T-helper 9 cell (primary cell): ENCODE data around the gene FBXW2.
A peak's percentile ranks its signal among the peaks of the same experiment; 100 is the strongest.
"Not testable (repeated sequence)": the region's sequence is repeated elsewhere in the genome, so short reads cannot be mapped to it uniquely, and the experiment has no call there.

Experiments
- DNase-seq: peaks from one replicate; pipeline ENCODE4 v3.0.0-alpha.2; 2020

The FBXW2 gene

DNA sequence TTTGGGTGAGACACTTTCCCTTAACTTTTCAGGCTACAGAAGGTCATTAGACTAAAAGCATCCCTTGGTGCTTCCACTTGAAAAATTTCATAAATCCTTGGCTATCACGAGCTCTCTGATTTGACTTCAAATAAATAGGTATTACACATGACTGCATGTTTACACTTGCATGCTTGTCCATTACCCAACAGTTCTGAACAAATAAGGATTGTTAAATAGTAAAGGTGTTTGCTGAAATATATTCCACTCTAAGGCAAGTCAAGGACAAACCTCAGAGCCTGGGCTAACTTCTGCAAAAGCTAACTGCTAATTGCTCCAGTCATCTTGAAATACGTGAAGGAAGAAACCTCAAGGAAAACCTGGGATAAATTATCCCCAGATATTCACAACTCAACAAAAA lies 14.5 kb downstream of the FBXW2 start:
- no peak for DNase-seq

DNA sequence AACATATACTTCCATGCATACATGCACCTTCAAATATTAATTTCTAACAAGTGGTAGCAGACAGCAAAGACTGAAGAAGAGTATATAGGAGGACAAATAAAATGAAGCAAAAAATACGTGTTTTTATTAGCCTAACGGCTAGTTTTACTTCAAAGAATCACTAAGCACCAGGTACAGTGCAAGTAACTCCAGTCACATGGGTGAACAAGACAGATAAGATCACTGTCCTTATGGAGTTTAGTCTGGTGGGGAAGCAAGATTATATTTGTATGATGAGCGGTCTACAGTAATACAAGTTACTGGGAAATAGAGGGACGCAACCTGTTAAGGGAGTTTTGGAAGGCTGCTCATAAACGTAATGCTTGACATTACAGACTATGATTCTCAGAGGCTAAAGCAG lies 16.0 kb downstream of the FBXW2 start:
- no peak for DNase-seq

DNA sequence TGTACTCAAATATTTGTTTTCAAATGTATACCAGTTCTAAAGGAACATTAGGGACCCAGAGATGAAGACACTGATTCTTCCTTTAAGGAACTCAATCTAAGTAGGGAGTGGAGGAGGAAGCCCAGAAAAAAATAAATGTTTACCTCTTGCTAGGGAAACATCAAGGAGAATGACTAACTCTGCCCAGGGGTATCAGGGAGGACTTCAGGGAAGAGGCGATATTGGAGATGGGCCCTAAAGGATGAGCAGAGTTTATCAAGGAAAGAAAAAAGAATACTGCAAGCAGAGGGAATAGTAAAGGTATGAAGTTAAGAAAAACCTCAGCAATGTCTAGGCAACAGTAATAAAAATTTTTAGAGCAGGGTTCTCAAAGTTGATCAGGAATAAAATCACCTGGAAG lies 16.4 kb downstream of the FBXW2 start:
- DNase-seq, result no peak

DNA sequence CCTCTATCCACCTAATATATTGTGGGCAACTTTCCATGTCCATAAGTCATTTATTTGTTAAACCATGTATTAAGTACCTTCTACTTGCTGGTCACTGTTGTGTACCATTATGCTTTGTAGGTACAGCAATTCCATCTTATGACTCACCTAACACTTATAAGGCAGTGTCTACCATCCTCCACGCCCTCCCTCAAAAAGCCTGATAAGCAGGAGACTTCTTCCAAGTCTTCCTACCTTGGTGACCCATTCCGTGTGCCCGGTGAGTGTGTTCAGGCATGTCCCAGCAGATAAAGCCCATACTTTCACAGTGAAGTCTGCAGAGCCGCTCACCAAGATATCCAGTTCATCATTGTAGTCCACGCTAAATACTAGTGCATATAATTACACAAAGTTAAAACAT lies 17.4 kb downstream of the FBXW2 start:
- no peak for DNase-seq

DNA sequence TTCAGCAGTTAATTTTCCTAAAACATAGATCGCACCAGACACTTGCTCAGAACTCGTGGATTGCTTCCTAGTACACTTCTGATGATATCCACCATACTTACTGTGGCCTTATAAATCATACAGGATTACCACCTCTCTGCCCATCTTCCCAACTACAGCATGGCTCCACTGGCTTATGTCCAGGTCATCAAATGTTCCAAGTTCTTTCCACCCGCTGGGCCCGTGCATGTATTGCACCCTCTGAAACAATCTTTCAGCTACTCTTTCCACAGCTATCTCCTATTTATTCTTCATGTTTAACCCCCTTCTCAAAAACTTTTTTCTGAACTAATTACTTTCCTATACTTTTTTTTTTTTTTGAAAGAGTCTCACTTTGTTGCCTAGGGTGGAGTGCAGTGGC lies 18.5 kb downstream of the FBXW2 start:
- no peak for DNase-seq

DNA sequence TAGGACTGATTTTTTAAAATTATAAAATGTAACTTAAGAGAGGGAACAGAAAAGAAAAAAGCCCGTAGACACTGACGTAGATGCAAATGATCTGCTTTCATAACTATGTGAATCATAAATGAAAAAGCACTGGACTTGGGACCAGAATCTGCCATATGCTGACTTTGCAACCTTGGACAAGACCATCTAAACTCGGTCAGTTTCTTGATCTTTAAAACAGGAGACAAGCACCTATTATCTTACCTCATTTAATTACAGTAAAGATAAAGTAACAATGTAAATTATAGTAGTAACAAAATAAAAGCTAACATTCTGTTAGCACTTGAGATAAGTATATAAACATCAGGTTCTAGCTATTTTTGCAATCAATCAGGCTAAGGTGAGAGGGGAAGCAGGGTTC lies 20.0 kb downstream of the FBXW2 start:
- no peak for DNase-seq

DNA sequence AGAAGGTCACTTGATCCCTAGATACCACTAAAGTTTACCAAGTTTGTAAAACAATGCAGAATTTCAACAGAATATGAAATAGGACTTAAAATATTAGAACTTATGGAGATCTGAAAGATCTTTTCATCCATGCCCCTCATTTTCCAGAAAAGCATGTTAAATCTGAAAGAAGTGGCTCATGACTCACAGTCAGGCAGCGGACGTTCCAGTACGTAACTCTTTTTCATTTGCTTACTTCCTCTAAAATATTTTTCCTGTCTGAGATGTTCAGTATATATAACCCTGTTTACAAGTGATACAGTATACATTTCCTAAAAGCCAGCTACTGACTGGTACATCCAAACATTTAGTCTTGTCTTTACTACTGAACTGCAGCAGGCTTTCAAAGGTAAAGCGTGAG lies 22.3 kb downstream of the FBXW2 start:
- no peak for DNase-seq

DNA sequence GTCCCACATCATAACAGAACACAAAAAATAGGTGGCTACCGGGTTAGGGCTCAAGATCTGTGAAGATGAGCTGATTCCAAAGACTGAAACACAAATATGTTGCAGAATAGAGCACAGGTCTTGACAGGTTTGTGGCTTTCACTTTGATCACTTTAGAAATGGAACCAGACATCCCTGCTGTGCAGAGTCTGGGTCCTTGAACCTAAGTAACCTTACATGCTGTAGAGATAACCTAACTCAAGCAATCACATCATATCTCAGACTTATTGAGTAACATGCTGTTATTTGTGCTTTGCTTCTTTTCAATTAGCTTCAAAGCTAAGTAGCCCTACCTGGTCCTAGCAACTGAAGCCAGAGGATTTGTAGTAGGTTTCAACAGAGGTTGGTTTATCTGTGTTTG lies 24.3 kb downstream of the FBXW2 start:
- no peak for DNase-seq

DNA sequence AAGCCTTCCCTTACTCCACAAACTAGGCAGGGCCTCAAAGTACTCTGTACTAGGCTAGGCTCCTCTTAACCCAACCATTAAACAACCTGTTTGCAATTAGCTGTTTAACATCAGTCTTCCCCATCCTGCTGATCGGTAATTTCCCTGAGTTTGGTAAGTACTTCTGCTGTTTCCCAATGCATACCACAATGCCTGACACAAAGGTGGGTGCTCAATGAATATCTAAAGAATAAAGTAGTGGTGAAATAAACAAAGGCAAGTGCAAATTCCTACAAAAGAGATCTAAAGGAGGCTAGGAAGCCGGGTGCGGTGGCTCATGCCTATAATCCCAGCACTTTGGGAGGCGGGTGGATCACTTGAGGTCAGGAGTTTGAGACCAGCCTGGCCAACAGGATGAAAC lies 25.0 kb downstream of the FBXW2 start:
- no peak for DNase-seq

DNA sequence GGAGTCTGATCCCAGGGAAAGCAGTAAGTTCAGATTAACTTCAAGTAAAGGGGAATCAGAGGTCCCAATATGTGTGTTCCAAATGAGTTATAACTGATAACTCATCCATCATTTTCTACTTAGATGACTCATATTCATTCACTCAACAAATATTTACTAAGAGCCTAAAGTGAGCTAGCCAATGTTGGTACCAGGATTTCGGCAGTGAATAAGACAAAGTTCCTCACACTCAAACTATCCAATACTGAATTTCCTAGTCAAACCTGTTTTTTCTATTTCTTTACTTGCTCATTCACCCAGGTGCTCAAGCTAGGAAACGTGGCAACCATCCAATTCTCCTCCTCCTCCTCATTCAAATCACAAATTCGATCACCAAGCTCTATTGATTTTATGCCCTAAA lies 25.8 kb downstream of the FBXW2 start:
- DNase-seq, result no peak

DNA sequence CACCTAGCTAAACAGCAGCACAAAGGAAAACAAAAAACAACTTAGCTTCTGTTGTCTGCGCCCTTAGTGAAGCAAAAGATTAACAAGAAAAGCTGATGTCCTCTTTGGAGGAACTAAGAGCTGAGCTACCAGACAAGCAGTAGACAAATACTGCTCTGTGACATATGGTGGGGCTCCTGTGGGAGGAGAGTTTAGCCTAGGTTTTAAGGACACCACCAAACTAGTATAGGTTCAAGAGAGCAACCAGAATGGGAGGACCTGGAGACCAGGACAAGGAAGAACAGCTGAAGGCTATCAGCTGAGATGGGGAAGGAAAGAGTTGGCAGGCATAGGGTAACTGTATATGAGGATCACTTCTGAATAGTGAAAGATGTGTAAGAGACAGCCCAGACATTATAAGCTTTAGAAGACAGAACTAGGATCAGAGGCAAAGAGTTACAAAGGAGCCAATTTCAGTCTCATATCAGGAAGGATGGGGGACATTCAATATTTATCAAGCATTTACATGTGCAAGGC lies 27.2 kb downstream of the FBXW2 start:
- no peak for DNase-seq

DNA sequence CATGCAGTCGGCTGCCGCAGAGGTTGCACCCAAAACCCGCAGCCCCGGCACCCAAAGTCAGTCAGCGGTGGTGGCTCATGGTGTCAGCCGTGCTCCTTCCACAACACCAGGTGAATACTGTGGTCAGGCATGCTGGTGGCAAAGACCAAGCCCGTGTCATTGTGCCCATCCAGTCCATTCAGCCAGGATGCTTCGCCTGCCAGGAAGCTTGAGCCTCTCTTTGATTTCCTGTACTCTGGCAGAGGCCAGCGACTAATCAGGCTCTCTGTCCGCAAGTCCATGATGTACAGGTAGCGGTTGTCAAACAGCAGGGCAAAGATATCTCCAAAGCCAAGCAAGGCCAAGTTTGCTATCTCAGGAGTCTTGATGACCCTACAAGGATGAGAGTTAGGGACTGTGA lies 28.7 kb downstream of the FBXW2 start:
- no peak for DNase-seq

DNA sequence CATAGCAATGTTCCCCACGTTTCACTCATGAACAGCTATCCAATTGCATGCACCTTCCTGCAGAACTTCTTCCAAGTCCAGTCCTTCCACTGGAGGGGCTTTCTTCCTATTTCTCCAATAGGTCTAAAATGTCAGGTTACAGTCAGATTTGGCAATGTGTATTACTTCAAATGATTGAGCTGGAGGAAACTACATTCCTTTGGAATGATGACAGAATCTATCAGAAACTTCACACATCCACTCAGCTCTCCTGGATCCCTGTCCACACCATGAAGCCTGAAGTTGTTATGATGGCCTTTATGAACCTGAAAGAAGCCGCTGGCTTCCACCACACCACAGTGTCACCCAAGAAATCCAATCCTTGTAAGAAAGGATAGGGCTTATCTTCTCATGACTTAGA lies 32.2 kb downstream of the FBXW2 start:
- DNase-seq, result no peak

DNA sequence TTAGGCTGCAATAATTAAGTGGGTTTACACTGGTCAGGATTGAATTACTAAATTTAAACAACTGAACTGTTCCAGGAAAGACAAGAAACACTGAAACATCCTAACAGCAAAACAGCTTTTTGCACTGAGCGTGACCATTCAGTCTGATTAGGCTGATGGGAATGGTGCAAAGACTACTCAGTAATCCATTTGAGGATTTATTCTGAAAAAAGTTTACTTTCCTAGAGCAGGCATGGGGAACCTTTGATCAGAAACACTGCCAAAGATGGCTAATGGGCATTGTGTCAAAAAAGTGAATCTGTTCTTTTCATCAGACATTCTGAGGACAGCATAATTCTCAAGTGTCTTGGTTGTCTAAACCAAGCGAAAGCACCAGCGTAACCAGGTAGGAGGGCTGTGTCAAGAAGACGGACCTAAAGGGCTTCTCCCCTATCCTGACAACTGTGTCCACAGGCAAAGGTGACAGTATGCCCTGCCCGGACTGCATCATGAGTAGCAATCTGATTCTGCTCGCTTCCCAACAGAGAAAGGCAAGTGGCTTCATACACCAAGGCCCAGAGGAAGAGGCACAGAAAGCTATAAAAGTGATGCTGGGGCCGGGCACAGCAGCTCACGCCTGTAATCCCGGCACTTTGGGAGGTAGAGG lies 33.3 kb downstream of the FBXW2 start:
- no peak for DNase-seq

DNA sequence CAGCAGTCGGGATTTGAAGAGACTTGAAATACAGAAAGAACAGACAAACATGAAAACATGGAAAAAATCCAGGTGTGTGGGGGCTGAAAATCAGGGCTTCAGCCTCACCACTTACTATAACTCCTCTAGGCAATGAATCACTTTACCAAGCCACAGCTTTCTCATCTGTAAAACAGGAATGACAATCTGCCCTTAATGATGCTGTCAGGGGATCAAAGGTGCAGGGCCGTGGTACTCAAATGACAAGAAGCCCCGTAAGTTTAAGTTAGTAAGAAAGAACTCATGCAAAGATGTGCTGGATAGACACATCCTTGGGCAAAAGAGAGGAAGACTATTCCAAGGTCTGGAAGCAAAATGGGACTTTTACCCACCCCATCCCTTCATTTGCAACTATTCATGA lies 34.7 kb downstream of the FBXW2 start:
- no peak for DNase-seq

DNA sequence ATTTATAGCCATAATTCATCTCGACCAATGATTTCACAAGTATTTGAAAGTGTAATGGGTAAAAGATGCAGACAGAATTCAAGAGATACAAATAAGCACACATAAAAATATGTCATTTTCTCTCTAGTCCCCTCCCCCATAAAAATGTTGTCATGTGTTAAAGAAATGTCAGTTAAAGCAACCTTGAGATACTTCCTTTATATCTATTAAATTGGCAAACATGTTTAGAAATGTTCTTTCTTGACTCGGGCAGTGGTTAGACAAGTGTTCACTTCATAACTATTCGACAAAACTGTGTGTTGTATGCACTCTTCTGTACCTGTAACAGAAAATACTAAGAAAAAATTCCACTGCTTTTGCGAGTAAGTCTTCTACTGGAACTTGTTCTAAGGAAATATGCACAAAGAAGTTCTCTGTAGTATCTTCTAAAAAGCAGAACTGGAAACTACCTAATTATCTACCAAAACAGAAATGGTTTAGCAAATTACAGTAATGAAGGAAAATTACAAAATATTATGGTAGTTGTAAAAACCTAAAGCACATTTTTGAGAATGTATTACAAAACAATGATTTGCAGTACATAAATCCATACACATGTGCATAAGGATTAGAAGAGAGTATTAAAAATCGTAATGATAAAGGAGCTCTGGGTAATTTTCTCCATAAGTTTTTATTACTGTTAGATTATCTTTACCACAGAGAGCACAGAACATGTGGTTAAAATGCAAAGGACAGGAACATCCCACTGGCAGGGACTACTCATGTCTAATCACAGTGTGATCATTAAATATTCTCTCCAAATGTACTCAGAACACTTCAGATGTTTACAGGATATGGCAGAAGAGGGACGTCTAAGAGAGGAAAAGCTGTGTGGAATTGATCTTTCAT lies 35.9 kb downstream of the FBXW2 start:
- DNase-seq, result no peak

DNA sequence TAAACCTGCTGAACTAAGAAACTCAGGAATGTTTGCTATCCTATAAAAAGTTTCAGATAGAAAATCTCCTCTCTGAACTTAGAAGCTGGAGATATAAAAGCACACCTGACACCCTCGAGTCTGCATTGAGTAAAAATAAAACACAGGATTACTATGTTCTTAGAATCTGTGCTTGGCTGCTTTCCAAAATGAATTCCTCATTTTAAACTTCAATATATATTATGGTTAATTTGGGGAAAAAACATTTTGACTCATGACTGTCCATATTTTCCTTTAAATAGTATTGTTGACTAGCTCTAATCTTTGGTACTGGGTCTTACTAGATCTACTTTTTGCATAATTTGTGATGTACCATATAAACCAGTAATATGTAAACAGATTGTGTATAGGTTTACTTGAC lies 36.7 kb downstream of the FBXW2 start:
- DNase-seq, result no peak

DNA sequence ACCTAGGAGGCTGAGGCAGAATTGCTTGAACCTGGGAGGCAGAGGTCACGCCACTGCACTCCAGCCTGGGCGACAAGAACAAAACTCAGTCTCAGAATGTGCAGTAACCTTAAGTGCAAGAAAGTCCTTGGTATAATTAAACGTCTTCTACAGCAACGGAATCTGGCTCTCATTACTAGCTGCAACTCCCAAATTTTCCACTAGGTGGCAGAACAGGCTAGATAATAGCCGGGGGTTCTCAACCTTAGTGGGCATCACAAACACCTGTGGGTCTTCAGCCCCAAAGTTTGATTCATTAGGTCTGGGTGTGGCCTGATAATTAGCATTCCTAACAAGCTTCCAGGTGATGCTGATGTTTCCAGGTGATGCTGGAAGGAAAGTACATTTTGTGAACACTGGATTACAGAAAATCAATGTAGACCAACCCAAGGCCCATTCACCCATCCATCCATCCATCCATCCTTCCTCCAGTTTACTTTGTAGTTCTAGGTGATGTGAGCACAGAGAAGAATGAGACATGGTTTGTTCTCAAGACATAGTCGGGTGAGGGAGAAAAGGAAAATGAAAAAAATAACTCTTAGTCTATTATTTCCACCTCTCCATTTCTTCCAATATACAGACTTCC lies 37.3 kb downstream of the FBXW2 start:
- peak; percentile 63 for DNase-seq

DNA sequence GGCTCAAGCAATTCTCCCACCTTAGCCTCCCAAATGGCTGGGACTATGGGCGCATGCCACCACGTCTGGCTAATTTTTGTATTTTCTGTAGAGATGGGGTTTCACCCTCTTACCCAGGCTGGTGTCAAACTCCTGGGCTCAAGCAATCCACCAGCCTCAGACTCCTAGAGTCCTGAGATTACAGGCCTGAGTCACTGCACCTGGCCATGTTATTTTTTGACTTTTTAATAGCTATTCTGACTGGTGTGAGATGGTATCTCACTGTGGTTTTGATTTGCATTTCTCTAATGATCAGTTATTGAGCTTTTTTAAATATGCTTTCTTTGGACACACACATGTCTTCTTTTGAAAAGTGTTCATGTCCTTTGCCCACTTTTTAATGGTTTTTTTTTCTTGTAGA lies 38.2 kb downstream of the FBXW2 start:
- DNase-seq, result no peak

DNA sequence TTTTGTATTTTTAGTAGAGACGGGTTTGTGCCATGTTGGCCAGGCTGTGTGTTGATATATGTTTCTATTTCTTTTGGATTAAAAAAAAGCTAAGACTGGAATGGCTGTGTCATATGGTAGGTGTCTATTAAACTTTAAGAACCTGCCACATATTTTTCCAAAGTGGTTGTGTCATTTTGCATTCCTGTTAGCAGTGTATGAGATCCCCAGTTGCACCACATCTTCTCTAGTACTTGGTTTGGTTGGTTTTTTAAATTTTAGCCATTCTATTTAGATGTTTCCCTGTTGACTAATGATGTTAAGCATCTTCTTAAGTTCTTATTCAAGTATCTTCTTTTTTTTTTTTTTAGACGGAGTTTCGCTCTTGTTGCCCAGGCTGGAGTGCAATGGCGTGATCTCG lies 42.8 kb downstream of the FBXW2 start:
- no peak for DNase-seq

DNA sequence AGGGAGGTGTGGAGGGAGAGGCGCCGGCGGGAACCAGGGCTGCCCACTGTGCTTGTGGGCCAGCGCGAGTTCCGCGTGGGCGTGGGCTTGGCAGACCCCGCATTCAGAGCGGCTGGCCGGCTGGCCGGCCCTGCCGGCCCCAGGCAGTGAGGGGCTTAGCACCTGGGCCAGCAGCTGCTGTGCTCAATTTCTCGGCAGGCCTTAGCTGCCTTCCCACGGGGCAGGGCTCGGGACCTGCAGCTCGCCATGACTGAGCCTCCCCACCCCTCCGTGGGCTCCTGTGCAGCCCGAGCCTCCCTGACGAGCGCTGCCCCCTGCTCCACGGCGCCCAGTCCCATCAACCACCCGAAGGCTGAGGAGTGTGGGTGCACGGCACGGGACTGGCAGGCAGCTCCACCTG lies 46.9 kb downstream of the FBXW2 start:
- not testable (repeated sequence) for DNase-seq

DNA sequence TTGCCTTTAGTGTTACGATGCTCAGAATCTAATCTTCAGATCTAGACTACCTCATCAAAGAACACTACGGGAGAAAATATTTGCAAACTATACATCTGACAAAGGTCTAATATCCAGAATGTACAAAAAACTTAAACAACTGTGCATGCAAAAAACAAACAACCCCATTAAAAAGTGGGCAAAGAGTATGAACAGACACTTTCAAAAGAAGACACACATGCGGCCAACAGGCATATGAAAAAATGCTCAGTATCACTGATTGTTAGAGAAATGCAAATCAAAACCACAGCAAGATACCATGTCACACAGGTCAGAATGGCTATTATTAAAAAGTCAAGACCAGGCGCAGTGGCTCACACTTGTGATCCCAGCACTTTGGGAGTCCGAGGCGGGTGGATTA lies 47.9 kb downstream of the FBXW2 start:
- no peak for DNase-seq

DNA sequence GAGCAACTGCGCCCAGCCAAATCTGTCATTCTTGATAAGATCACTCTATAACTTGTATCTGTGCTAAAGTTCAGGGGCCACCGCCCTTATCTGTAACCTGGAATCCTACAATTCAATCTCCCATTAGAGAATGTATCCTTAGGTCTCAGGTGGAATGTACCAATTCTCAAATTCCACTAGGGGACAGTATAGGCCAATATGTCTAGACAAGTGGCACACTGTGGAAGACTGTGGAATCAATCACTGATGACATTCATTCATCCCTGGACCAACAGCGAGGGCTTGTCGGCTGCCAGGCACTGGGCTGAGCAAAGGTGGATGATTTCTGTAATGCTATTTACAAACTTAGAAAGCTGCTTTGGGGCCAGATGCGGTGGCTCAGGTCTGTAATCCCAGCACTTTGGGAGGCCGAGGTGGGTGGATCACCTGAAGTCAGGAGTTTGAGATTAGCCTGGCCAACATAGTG lies 50.2 kb downstream of the FBXW2 start:
- DNase-seq, result no peak

DNA sequence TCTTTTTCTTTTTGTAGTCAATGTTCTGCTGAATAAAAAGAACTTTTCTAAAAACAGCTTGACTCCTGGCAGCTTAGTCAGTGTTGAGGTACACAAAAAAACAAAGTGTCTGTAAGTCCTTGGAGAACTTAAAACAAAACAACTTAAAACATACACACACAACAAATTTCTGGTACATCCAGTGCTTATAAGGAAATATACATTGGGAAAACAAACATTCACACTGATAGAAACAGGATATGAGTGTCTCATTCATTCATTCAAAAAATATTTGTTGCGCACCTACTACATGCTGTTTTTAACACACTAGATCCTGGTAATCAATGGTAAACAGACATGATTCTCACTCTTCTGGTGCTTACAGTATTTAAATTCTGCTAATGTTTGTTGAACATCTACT lies 51.5 kb downstream of the FBXW2 start:
- no peak for DNase-seq
